ENCODE data around the gene IL22RA2. TPM values are rescaled to one million over a fixed set of nuclear protein-coding genes. Genes with fewer than 3 reads are reported as not detected.

IL22RA2 gene
- total and polyA plus RNA-seq, 4 donors = 0.05 TPM; not detected in 3

- H3K27me3 ChIP-seq (ENCODE audit: control insufficient read depth in 4 of 4, insufficient read depth in 4 of 4, low read length in 3 of 4) = no peaks in the 10 kb centered on the region
- H3K4me3 ChIP-seq (ENCODE audit: low read depth in 1 of 3, low read length in 3 of 3) = no peak overlapping the region
- H3K9me3 ChIP-seq (ENCODE audit: control insufficient read depth in 4 of 4, low read length in 3 of 4) = no peaks in the 10 kb centered on the region
- H3K27ac ChIP-seq (ENCODE audit: low read depth in 1 of 2, low read length in 2 of 2) = no peak overlapping the region
- no peaks in the 10 kb centered on the region for H3K4me1 ChIP-seq (ENCODE audit: control insufficient read depth in 4 of 4, insufficient read depth in 4 of 4, low read length in 3 of 4)
- H3K36me3 ChIP-seq (ENCODE audit: control insufficient read depth in 4 of 4, insufficient read depth in 3 of 4, low read depth in 1 of 4, low read length in 3 of 4) = peaks cover 9 to 56% (median 49%) of the 10 kb centered on the region in 4 donors
- DNase-seq (ENCODE audit: low spot score) = no peak
- H3K9ac ChIP-seq (ENCODE audit: low read depth in 1 of 2, low read length in 2 of 2) = no peak overlapping the region
- no peak for TF ChIP-seq EGR1 (IDR thresholded peaks at IDR 0.05; ENCODE audit: low read depth in 2 of 2)
- no peak for TF ChIP-seq RAD21 (IDR thresholded peaks at IDR 0.05)
- no peak for TF ChIP-seq REST (IDR thresholded peaks at IDR 0.05)
- TF ChIP-seq FOXA1 (IDR thresholded peaks at IDR 0.05) = no peak
- no peak for TF ChIP-seq CTCF (IDR thresholded peaks at IDR 0.05; ENCODE audit: low read depth, low read length, missing input control)
- no peak for TF ChIP-seq GABPA (IDR thresholded peaks at IDR 0.05 in 1 of 2, conservative IDR thresholded peaks at IDR 0.05 in 1 of 2)
- TF ChIP-seq HNF4G (IDR thresholded peaks at IDR 0.05) = no peak
- no peak for TF ChIP-seq RXRA (IDR thresholded peaks at IDR 0.05)
- no peak for TF ChIP-seq HNF4A (conservative IDR thresholded peaks at IDR 0.05)
- no peak for TF ChIP-seq MAX (IDR thresholded peaks at IDR 0.05)
- TF ChIP-seq YY1 (IDR thresholded peaks at IDR 0.05) = no peak
- no peak for TF ChIP-seq SP1 (IDR thresholded peaks at IDR 0.05)
- no peak for TF ChIP-seq ATF3 (IDR thresholded peaks at IDR 0.05)
- TF ChIP-seq TAF1 (conservative IDR thresholded peaks at IDR 0.05) = no peak
- TF ChIP-seq FOXA2 (IDR thresholded peaks at IDR 0.05) = no peak
- 94% methylated on average over 4 of the region's 4 CpGs for WGBS
These were observed 26.8 kb upstream of the IL22RA2 start for GRCh38 chr6:137200288-137200687.

- H3K4me3 ChIP-seq (ENCODE audit: low read depth in 1 of 3, low read length in 3 of 3) = no peak overlapping the region
- TF ChIP-seq GABPA (IDR thresholded peaks at IDR 0.05 in 1 of 2, conservative IDR thresholded peaks at IDR 0.05 in 1 of 2) (no peak), NR2F2 (IDR thresholded peaks at IDR 0.05) (no peak), HNF4G (IDR thresholded peaks at IDR 0.05) (no peak), REST (IDR thresholded peaks at IDR 0.05) (no peak), FOXA2 (IDR thresholded peaks at IDR 0.05) (no peak), MAX (IDR thresholded peaks at IDR 0.05) (no peak), ATF3 (IDR thresholded peaks at IDR 0.05) (no peak), RAD21 (IDR thresholded peaks at IDR 0.05) (no peak), RXRA (IDR thresholded peaks at IDR 0.05) (no peak), YY1 (IDR thresholded peaks at IDR 0.05) (no peak), SP1 (IDR thresholded peaks at IDR 0.05) (no peak), EGR1 (IDR thresholded peaks at IDR 0.05; ENCODE audit: low read depth in 2 of 2) (no peak), CTCF (IDR thresholded peaks at IDR 0.05; ENCODE audit: low read depth, low read length, missing input control) (no peak)
These were observed 24.5 kb upstream of the IL22RA2 start for GRCh38 chr6:137197684-137198645.

More at GRCh38 chr6:137197684-137198645, 24.5 kb upstream of the IL22RA2 start:
- Histone ChIP-seq H3K27me3 (ENCODE audit: control insufficient read depth in 4 of 4, insufficient read depth in 4 of 4, low read length in 3 of 4) (no peaks in the 10 kb centered on the region), H3K36me3 (ENCODE audit: control insufficient read depth in 4 of 4, insufficient read depth in 3 of 4, low read depth in 1 of 4, low read length in 3 of 4) (peaks cover 5 to 35% (median 30%) of the 10 kb centered on the region in 4 donors), H3K9ac (ENCODE audit: low read depth in 1 of 2, low read length in 2 of 2) (no peak overlapping the region), H3K9me3 (ENCODE audit: control insufficient read depth in 4 of 4, low read length in 3 of 4) (no peaks in the 10 kb centered on the region), H3K4me1 (ENCODE audit: control insufficient read depth in 4 of 4, insufficient read depth in 4 of 4, low read length in 3 of 4) (no peaks in the 10 kb centered on the region), H3K27ac (ENCODE audit: low read depth in 1 of 2, low read length in 2 of 2) (no peak overlapping the region)
- no peak for DNase-seq (ENCODE audit: low spot score)
- WGBS = 98% methylated on average over 11 of the region's 11 CpGs
